NCI-H1930 (cell line): Measurements from ENCODE around the gene ARHGEF19.
"Not testable (repeated sequence)": the region's sequence is repeated elsewhere in the genome, so short reads cannot be mapped to it uniquely, and the experiment has no call there.

Experiments
- DNase-seq, 2 experiments: peaks; one replicate each; lab custom pipeline; 2025; lab: John Stamatoyannopoulos, UW

Gene ARHGEF19

DNA sequence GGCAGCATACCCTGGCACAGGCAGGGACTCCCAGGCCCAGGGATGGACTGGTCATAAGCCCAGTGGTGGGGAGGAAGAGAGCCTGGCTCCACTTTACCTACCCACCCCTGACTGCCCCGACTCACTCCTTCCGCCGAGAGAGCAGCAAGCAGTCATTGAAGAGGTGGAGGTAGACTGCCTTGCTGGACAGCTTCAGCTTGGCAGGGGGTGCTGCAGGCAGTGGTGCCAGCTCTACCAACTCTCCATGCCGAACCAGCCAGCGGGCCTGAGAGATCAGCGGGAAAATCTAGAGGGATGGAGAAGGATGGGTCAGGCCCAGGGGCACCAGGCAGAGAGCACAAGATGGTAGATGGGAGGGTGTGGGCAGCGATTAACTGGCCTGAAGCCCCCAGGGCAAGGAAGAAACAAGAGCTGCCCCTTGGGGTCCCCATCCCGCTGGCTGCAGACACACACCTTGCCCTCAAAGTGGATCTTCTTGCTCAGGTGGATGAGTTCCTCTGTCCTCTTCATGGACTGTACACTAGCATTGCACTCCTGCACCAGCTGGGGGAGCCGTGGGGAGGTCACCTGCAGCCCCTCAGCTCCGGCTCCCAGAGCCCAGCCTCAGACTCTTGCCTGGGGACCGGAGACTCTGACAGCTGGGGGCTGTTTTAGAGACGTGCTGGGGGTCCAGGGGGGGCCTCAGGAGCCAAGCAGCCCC lies 7.7 kb downstream of the ARHGEF19 start:
- DNase-seq, result peak; percentile 13 to 42

- no peak for DNase-seq
Observed at GRCh38 chr1:16204216-16204615, 8.2 kb downstream of the ARHGEF19 start.

GRCh38 chr1:16203550-16203949 lies 8.9 kb downstream of the ARHGEF19 start:
- DNase-seq, result no peak

GRCh38 chr1:16202281-16203210 lies 9.9 kb downstream of the ARHGEF19 start:
- DNase-seq, result no peak

- no peak for DNase-seq
Observed at GRCh38 chr1:16199700-16200099, 12.8 kb downstream of the ARHGEF19 start.

DNA sequence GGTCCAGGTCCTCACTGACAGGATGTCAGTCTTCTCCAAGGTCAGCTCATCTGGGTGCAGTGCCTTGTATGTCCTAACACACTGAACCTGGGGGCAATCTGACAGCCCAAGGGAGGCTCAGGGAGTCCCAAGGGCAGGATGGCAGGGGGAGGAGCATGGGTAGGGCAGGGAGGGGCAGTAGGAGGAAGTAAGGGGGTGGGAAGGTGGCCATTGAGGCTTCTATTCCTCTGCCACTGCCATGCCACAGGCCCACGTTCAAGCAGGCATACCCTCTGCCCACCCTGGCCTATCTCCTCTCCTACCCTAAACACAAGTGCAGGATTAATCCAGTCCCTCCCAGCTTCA lies 13.3 kb downstream of the ARHGEF19 start:
- no peak for DNase-seq

DNA sequence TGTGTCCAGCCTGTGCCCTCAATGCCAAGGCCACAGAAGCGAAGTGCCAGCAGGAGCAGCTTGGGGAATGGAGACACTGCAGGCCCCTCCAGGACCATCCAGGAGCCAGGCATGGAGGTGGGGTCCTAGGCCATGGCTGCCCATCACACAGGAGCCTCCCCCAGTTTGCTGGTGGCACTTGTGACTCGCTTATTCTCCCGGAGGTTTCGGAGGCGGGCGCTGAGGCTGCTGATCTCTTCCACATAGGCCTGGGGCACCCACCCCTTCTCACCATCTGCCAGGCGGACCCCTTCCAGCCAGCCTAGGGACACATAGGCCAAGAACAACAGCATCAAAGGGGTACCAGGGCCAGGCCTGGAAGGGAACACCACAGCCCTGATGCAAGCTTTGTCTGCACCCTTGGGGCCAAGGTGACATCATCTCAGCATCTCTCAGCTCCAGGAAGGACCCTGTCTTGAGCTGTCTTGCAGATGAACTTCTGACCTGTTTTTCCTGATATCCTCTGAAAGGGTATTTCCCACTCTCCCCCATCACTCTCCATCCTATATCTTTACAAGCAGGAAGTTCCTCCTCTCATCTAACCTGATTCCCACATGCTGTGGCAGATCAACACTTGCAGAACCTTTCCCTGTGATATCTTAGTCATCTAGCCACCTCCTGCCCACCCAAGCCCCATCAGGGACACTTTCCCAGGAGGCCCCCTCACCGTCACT lies 13.9 kb downstream of the ARHGEF19 start:
- DNase-seq, result no peak

- no peak for DNase-seq
Observed at GRCh38 chr1:16196874-16197273, 15.6 kb downstream of the ARHGEF19 start.

DNA sequence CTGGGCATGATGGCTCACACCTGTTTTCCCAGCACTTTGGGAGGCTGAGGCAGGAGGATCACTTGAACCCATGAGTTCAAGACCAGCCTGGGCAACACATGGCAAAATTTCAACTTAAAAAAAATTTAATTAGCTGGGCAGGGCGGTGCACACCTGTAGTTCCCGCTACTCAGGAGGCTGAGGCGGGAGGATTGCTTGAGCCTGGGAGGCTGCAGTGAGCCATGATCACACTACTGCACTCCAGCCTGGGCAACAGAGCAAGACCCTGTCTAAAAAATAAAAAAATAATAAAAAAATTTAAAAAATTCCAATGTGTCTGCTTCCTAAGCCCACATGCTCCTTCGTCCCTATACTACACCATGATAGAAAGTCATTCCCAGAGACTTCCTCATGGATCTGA lies 16.3 kb downstream of the ARHGEF19 start:
- not testable (repeated sequence) for DNase-seq

- DNase-seq, result no peak
Observed at GRCh38 chr1:16195518-16195905, 16.9 kb downstream of the ARHGEF19 start.

- DNase-seq, result no peak
Observed at GRCh38 chr1:16191916-16192546, 20.4 kb downstream of the ARHGEF19 start.

DNA sequence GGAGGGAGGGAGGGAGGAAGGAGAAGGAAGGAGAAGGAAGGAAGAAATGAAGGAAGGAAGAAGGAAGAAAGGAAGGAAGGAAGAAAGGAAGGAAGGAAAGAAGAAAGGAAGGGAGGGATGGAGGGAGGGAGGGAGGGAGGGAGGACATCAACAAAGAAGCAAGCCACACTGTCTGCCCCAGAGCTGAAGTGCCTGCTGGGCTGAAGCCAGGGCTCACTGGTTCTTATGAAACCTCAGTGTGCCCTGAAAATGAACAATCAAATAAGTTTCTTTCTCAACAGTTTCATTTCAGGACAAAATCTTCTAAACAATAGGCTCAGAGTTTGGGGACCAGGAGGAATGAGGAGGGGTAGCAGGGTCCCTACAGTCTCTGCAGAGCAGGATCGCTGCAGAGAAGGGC lies 21.1 kb downstream of the ARHGEF19 start:
- no peak for DNase-seq

DNA sequence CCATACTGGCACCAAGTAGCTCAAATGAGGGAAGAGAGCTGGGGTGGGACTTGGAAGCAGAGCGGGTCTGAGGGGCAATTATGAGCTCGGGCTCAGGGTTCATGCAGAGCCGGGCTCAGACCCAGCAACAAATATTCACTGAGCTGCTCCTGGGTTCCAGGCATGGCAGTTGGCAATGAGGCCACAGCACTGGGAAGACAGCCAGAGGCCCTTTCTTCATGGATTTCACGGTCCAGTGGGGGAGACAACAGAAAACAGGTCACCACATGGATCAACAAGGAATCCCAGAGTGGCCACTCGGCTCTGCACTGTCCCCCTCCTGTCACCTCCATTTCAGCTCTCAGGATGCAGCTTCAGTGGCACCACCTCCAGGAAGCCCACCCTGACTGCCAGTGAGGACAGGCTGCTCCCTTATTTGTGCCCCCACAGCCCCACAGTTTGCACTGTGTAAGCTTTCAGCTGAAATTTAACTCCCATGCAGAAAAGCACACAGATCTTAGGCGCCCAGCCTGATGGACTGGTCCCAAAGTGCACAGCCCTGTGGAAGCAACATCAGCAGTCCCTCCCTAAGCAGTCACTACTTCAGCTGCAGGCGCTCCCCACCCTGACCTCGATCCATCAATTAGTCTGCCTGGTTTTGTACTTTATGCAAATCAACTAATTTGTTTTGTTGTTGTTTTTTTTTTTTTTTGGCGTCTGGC lies 22.4 kb downstream of the ARHGEF19 start:
- no peak for DNase-seq

- no peak for DNase-seq
Observed at GRCh38 chr1:16189003-16189402, 23.4 kb downstream of the ARHGEF19 start.

DNA sequence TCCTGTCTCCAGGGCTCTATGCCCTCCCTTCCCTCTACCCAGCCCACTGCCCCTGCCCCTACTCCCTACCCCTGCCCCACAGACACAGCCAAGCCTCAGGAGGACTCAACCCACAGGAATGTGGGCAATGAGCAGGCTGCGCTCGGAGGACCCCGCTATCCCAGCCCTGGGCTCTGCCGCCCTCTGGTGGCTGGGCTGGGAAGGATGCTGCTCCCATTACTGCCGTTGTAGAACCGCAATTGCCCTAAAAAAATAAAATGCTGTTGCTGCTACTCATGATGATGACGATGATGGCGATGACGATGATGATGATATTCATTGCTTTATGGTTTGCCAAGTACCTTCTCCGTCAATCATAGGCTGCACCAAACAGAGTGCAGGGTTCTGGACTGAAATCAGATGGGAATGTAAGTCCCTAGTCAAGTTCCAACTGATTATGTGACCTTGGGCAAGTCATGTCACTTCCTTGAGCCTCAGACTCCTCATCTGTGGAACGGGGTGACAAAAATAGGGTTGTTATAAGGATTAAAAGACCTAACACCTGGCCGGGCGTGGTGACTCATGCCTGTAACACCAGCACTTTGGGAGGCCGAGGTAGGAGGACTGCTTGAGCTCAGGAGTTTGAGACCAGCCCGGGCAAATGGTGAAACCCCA lies 24.6 kb downstream of the ARHGEF19 start:
- DNase-seq, result peak in 1 of 2 experiments; percentile 47

DNA sequence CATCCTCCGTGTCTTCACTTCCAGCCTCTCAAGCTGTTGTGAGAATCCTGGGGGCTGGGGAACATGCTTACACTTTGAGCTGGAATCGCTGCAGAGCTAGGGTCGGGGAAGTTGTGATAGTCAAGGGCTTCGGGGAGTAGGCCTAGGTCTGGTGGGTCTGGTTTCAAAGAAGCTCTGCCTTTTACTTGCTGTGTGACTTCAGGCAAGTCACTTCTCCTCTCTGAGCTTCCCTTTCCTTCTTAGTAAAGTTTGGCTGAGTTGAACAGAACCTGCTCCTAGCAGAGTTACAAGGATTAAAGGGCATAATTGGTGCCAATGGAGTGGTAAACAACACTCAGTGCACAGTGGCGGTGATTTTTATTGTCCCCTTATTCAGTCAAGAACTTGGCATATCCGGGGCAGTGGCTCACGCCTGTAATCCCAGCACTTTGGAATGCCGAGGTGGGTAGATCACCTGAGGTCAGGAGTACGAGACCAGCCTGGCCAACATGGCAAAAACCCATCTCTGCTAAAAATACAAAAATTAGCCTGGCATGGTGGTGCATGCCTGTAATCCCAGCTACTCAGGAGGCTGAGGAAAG lies 25.7 kb downstream of the ARHGEF19 start:
- DNase-seq, result no peak

GRCh38 chr1:16184557-16185303 lies 27.7 kb downstream of the ARHGEF19 start:
- DNase-seq, result no peak

GRCh38 chr1:16183765-16184556 lies 28.5 kb downstream of the ARHGEF19 start:
- DNase-seq, result no peak

- DNase-seq, result no peak
Observed at GRCh38 chr1:16183179-16183578, 29.3 kb downstream of the ARHGEF19 start.
